ENCODE measurements around the gene RNPC3.

RNPC3 gene

DNA sequence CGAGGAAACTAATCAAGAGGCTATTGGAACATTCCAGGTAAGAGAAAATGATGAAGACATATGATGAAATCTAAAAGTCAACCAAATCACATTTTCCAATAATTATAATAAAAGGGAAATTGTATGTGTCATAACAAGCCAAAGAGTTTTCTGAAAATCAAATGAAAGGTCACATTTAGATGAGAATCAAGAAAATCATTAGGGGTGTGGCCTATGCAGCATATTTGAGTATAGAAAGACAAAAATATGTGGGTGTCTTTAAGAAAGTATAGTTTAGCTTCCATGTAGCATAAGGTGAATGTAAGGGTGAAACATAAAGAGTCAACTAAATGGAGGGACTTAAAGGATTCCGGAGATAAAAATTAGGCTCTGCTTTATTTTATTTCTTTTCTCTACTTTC is 9.2 kb upstream of the RNPC3 start:
- Histone ChIP-seq H3K4me2 (ENCODE audit: insufficient read depth, low read length) (no peak overlapping the region), H4K20me1 (ENCODE audit: insufficient read depth, low read length) (no peaks in the 10 kb centered on the region), H3K36me3 (ENCODE audit: insufficient read depth, low read length) (no peaks in the 10 kb centered on the region), H3K27me3 (ENCODE audit: insufficient read depth, low read length, poor library complexity) (no peaks in the 10 kb centered on the region), H3K27ac (ENCODE audit: low read length) (no peak overlapping the region), H3K9ac (ENCODE audit: low read depth, low read length) (no peak overlapping the region), H3K4me1 (ENCODE audit: insufficient read depth, low read length) (no peaks in the 10 kb centered on the region; the same call in 1 of the 2 replicates), H3K4me3 (ENCODE audit: low read depth in 1 of 2, low read length in 2 of 2) (no peak overlapping the region), H2AFZ (ENCODE audit: low read depth, low read length) (no peak overlapping the region), H3K9me3 (ENCODE audit: insufficient read depth, low read length, severe bottlenecking) (no peaks in the 10 kb centered on the region), H3K79me2 (ENCODE audit: insufficient read depth, low read length) (no peaks in the 10 kb centered on the region)
- DNase-seq (no peak), ATAC-seq (ENCODE audit: insufficient read depth, low read depth) (no peak)
- TF ChIP-seq EZH2 (IDR thresholded peaks at IDR 0.05; ENCODE audit: borderline replicate concordance, low read depth, low read length, severe bottlenecking) (no peak), CTCF (IDR thresholded peaks at IDR 0.05; ENCODE audit: borderline replicate concordance, extremely low read depth, low read length, poor library complexity, severe bottlenecking) (no peak)

GRCh38 chr1:103516693-103517092 is 8.8 kb upstream of the RNPC3 start:
- H3K9ac ChIP-seq (ENCODE audit: low read depth, low read length) = no peak overlapping the region
- no peak for TF ChIP-seq EZH2 (IDR thresholded peaks at IDR 0.05; ENCODE audit: borderline replicate concordance, low read depth, low read length, severe bottlenecking)
- TF ChIP-seq CTCF (IDR thresholded peaks at IDR 0.05; ENCODE audit: borderline replicate concordance, extremely low read depth, low read length, poor library complexity, severe bottlenecking) = no peak

DNA sequence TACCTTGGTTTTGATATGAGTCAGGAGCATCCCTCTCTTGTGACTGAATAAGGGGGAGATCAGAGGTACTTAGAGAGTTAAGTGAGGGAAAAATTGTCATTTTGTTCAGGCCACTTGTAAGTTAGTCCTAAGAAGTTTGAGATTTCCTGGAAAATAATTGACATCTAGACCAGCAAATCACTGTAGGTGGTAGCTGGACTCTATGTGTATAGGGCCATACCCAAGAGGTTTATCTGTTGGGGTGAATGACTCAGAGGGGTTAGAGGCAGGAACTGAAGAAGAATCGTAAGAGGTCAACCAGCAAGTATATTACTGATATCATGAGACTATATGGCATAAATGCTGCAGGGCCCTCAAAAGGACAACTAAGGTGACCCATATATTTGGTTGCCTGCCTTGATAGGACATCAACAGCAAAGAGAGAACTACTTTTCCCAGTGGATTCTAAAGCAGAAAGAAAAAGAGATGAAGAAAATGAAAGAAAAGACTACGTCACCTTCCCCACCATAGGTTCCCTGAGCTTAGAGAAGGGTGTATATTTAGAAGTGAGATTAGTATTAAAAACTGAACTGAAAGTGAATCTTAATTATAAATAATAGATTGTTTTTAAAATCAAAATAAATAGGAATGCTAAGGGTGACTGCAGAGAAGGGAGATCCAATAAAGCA is 8.0 kb upstream of the RNPC3 start:
- DNase-seq (no peak), ATAC-seq (ENCODE audit: insufficient read depth, low read depth) (no peak)
- Histone ChIP-seq H3K36me3 (ENCODE audit: insufficient read depth, low read length) (no peaks in the 10 kb centered on the region), H3K27ac (ENCODE audit: low read length) (no peak overlapping the region), H3K4me2 (ENCODE audit: insufficient read depth, low read length) (no peak overlapping the region), H3K27me3 (ENCODE audit: insufficient read depth, low read length, poor library complexity) (no peaks in the 10 kb centered on the region), H3K4me1 (ENCODE audit: insufficient read depth, low read length) (no peaks in the 10 kb centered on the region; the same call in 1 of the 2 replicates), H3K9ac (ENCODE audit: low read depth, low read length) (no peak overlapping the region), H2AFZ (ENCODE audit: low read depth, low read length) (no peak overlapping the region), H4K20me1 (ENCODE audit: insufficient read depth, low read length) (no peaks in the 10 kb centered on the region), H3K9me3 (ENCODE audit: insufficient read depth, low read length, severe bottlenecking) (no peaks in the 10 kb centered on the region), H3K4me3 (ENCODE audit: low read depth in 1 of 2, low read length in 2 of 2) (no peak overlapping the region), H3K79me2 (ENCODE audit: insufficient read depth, low read length) (no peaks in the 10 kb centered on the region)
- no peak for TF ChIP-seq CTCF (IDR thresholded peaks at IDR 0.05; ENCODE audit: borderline replicate concordance, extremely low read depth, low read length, poor library complexity, severe bottlenecking)
- TF ChIP-seq EZH2 (IDR thresholded peaks at IDR 0.05; ENCODE audit: borderline replicate concordance, low read depth, low read length, severe bottlenecking) = no peak

More at GRCh38 chr1:103516693-103517092, 8.8 kb upstream of the RNPC3 start:
- Histone ChIP-seq H3K36me3 (ENCODE audit: insufficient read depth, low read length) (no peaks in the 10 kb centered on the region), H2AFZ (ENCODE audit: low read depth, low read length) (no peak overlapping the region), H3K4me2 (ENCODE audit: insufficient read depth, low read length) (no peak overlapping the region), H3K79me2 (ENCODE audit: insufficient read depth, low read length) (no peaks in the 10 kb centered on the region), H3K4me3 (ENCODE audit: low read depth in 1 of 2, low read length in 2 of 2) (no peak overlapping the region), H3K27ac (ENCODE audit: low read length) (no peak overlapping the region), H3K4me1 (ENCODE audit: insufficient read depth, low read length) (no peaks in the 10 kb centered on the region; the same call in 1 of the 2 replicates), H3K9me3 (ENCODE audit: insufficient read depth, low read length, severe bottlenecking) (no peaks in the 10 kb centered on the region), H4K20me1 (ENCODE audit: insufficient read depth, low read length) (no peaks in the 10 kb centered on the region), H3K27me3 (ENCODE audit: insufficient read depth, low read length, poor library complexity) (no peaks in the 10 kb centered on the region)
- DNase-seq (no peak), ATAC-seq (ENCODE audit: insufficient read depth, low read depth) (no peak)

All from DND-41 (cell line).